H1 (cell line): ENCODE measurements around the gene ENDOV. TPM values are rescaled to one million over a fixed set of nuclear protein-coding genes. Genes with fewer than 3 reads are reported as not detected.

Source experiments
- CTCF ChIA-PET: fragments of 300-600 bp; sonication (Branson Sonifier 250); formaldehyde crosslinking; loops from one replicate; lab custom pipeline; 2021; ENCODE audit not compliant: partially characterized antibody; lab: Charles Lee
- POLR2A ChIA-PET: fragments of 300-600 bp; sonication (Branson Sonifier 250); formaldehyde crosslinking; loops from one replicate; lab custom pipeline; 2021; ENCODE audit warnings: inconsistent platforms; ENCODE audit not compliant: partially characterized antibody; lab: Charles Lee
- DNase-seq, 2 experiments: peaks; one replicate each; pipeline versions ENCODE4 v3.0.0 to v3.0.0-alpha.2; 2010 to 2022; ENCODE audit warnings: low spot score in 2 of 2, low read depth in 1 of 2, mixed read lengths in 1 of 2
- FAIRE-seq: peaks from 2 replicates; lab custom pipeline; 2011; peaks lifted over from hg19 to GRCh38; lab: Jason Lieb, UNC
- H2AFZ ChIP-seq: 2 replicates; pipeline ENCODE4 v1.8.1; 2012; ENCODE audit warnings: low read length, inconsistent platforms
- H2AK5ac ChIP-seq: 2 replicates; pipeline ENCODE4 v1.6.1; 2013; ENCODE audit warnings: low read depth, low read length
- H2BK120ac ChIP-seq: replicated peaks from 2 replicates; pipeline ENCODE3; 2013; ENCODE audit warnings: low read depth, low read length, inconsistent platforms
- H2BK12ac ChIP-seq: 2 replicates; pipeline ENCODE4 v1.6.1; 2013; ENCODE audit warnings: low read depth, low read length
- H2BK15ac ChIP-seq: 2 replicates; pipeline ENCODE4 v1.6.1; 2013; ENCODE audit warnings: low read length
- H2BK20ac ChIP-seq: 2 replicates; pipeline ENCODE4 v1.6.1; 2013; ENCODE audit warnings: low read length
- H2BK5ac ChIP-seq: 2 replicates; pipeline ENCODE4 v1.6.1; 2013; ENCODE audit warnings: low read depth, low read length
- H3K14ac ChIP-seq: 2 replicates; pipeline ENCODE4 v1.6.1; 2013; ENCODE audit warnings: inconsistent platforms; ENCODE audit not compliant: insufficient read length
- H3K18ac ChIP-seq: 2 replicates; pipeline ENCODE4 v1.6.1; 2013; ENCODE audit warnings: low read length; ENCODE audit errors: extremely low read depth
- H3K23ac ChIP-seq: 2 replicates; pipeline ENCODE4 v1.6.1; 2013; ENCODE audit warnings: inconsistent platforms; ENCODE audit not compliant: insufficient read length
- H3K23me2 ChIP-seq: 2 replicates; pipeline ENCODE4 v1.6.1; 2013; ENCODE audit warnings: low read depth, low read length
- H3K27ac ChIP-seq: 2 replicates; pipeline ENCODE4 v1.6.1; 2011; ENCODE audit warnings: low read depth, low read length, inconsistent platforms
- H3K27me3 ChIP-seq, 4 experiments: replicated peaks in 1 of 4; 1 replicate in 1 of 4; 2 replicates in 3 of 4; pipeline versions ENCODE4 v1.6.1 to v1.8.1; 2011 to 2013; ENCODE audit warnings: low read length in 3 of 4, mild to moderate bottlenecking in 3 of 4, inconsistent platforms in 2 of 4, mixed read lengths in 2 of 4, moderate library complexity in 1 of 4; ENCODE audit not compliant: control insufficient read depth in 3 of 4, insufficient read depth in 3 of 4; ENCODE audit errors: extremely low read depth in 1 of 4
- H3K36me3 ChIP-seq, 4 experiments: 2 replicates each; pipeline versions ENCODE4 v1.6.1 to v1.8.1; 2011 to 2013; ENCODE audit warnings: mild to moderate bottlenecking in 4 of 4, low read length in 3 of 4, moderate library complexity in 2 of 4, control low read depth in 1 of 4, inconsistent platforms in 1 of 4; ENCODE audit not compliant: insufficient read depth in 4 of 4, control insufficient read depth in 2 of 4
- H3K4ac ChIP-seq: replicated peaks from 2 replicates; pipeline ENCODE3; 2013; ENCODE audit warnings: low read length, low read depth, mixed read lengths, inconsistent platforms; ENCODE audit not compliant: insufficient read length
- H3K4me1 ChIP-seq, 4 experiments: replicated peaks in 1 of 4; 1 replicate in 1 of 4; 2 replicates in 3 of 4; pipeline versions ENCODE4 v1.6.1 to v1.8.1; 2011 to 2013; ENCODE audit warnings: low read length in 3 of 4, inconsistent platforms in 2 of 4, mixed read lengths in 1 of 4; ENCODE audit not compliant: insufficient read depth in 4 of 4, control insufficient read depth in 3 of 4
- H3K4me2 ChIP-seq, 2 experiments: 2 replicates each; pipeline versions ENCODE4 v1.6.1 to v1.8.1; 2011 to 2013; ENCODE audit warnings: low read depth in 2 of 2, low read length in 2 of 2, control low read depth in 1 of 2, inconsistent platforms in 1 of 2, mild to moderate bottlenecking in 1 of 2; ENCODE audit not compliant: insufficient read depth in 1 of 2
- H3K4me3 ChIP-seq, 4 experiments: fragments of 200-600, 300-600 bp in 1 of 4; sonication (generic), shearing (Covaris generic), sonication (Bioruptor Twin) in 1 of 4; 2 replicates each; pipeline versions ENCODE4 v1.5.1 to v1.8.1; 2011 to 2016; ENCODE audit warnings: low read length in 4 of 4, low read depth in 3 of 4, control low read depth in 2 of 4, inconsistent platforms in 2 of 4, mild to moderate bottlenecking in 2 of 4, mixed read lengths in 1 of 4, moderate library complexity in 1 of 4; ENCODE audit not compliant: insufficient read depth in 2 of 4; ENCODE audit errors: extremely low read depth in 1 of 4
- H3K56ac ChIP-seq: replicated peaks from 2 replicates; pipeline ENCODE3; 2013; ENCODE audit warnings: low read depth, mild to moderate bottlenecking, mixed read lengths, low read length, inconsistent platforms; ENCODE audit not compliant: insufficient read length
- H3K79me1 ChIP-seq: 2 replicates; pipeline ENCODE4 v1.6.1; 2013; ENCODE audit warnings: low read depth, low read length, control low read depth
- H3K79me2 ChIP-seq, 2 experiments: 2 replicates each; pipeline versions ENCODE4 v1.6.1 to v1.8.1; 2012 to 2013; ENCODE audit warnings: low read length in 2 of 2, mild to moderate bottlenecking in 2 of 2, inconsistent platforms in 1 of 2; ENCODE audit not compliant: insufficient read depth in 2 of 2, control insufficient read depth in 1 of 2
- H3K9ac ChIP-seq, 4 experiments: replicated peaks in 1 of 4; 1 replicate in 1 of 4; 2 replicates in 3 of 4; pipeline versions ENCODE4 v1.6.1 to v1.8.1; 2011 to 2013; ENCODE audit warnings: low read depth in 3 of 4, low read length in 3 of 4, control low read depth in 2 of 4, mild to moderate bottlenecking in 2 of 4, moderate library complexity in 2 of 4, inconsistent platforms in 1 of 4; ENCODE audit errors: extremely low read depth in 1 of 4
- H3K9me3 ChIP-seq, 2 experiments: 2 replicates each; pipeline versions ENCODE4 v1.6.1 to v1.8.1; 2012 to 2013; ENCODE audit warnings: mild to moderate bottlenecking in 2 of 2, moderate library complexity in 2 of 2, control low read depth in 1 of 2, inconsistent platforms in 1 of 2, low read depth in 1 of 2, low read length in 1 of 2, mixed read lengths in 1 of 2; ENCODE audit not compliant: insufficient read depth in 2 of 2
- H4K20me1 ChIP-seq, 2 experiments: replicated peaks in 1 of 2; 2 replicates each; pipeline versions ENCODE3 to v1.8.1; 2011 to 2013; ENCODE audit warnings: inconsistent platforms in 2 of 2, low read length in 2 of 2, mild to moderate bottlenecking in 1 of 2; ENCODE audit not compliant: insufficient read depth in 2 of 2, control insufficient read depth in 1 of 2
- H4K5ac ChIP-seq: 2 replicates; pipeline ENCODE4 v1.6.1; 2013; ENCODE audit warnings: low read length, low read depth, mixed read lengths, inconsistent platforms; ENCODE audit not compliant: insufficient read length
- H4K8ac ChIP-seq: 2 replicates; pipeline ENCODE4 v1.8.0; 2013; ENCODE audit warnings: mild to moderate bottlenecking, moderate library complexity, low read length, inconsistent platforms; ENCODE audit not compliant: insufficient read depth; ENCODE audit errors: extremely low read depth
- H4K91ac ChIP-seq: replicated peaks from 2 replicates; pipeline ENCODE3; 2013; ENCODE audit warnings: low read length, mixed read lengths, inconsistent platforms; ENCODE audit not compliant: insufficient read length
- BCL11A ChIP-seq, 2 experiments: IDR thresholded peaks; one replicate each; pipeline ENCODE4 v1.6.1; 2011; ENCODE audit warnings: low read depth in 2 of 2, low read length in 2 of 2, mild to moderate bottlenecking in 2 of 2
- CBX5 ChIP-seq: fragments of 300-800, 300-1000 bp; sonication (generic); IDR thresholded peaks from 2 replicates; pipeline ENCODE4 v1.7.1; 2016; ENCODE audit warnings: antibody characterized with exemption, low read length, low read depth
- CBX8 ChIP-seq: fragments of 300-800, 300-1000 bp; sonication (generic); IDR thresholded peaks from 2 replicates; pipeline ENCODE4 v1.7.1; 2016; ENCODE audit warnings: low read depth, low read length, borderline replicate concordance
- CEBPB ChIP-seq: IDR thresholded peaks from 2 replicates; pipeline ENCODE4 v1.6.1; 2012; ENCODE audit warnings: low read depth, low read length
- CHD1 ChIP-seq: IDR thresholded peaks from 2 replicates; pipeline ENCODE4 v1.6.1; 2012; ENCODE audit warnings: low read depth, low read length, improper control_type of control experiment
- EZH2 ChIP-seq: fragments of 200-600 bp; sonication (generic); IDR thresholded peaks from 2 replicates; pipeline ENCODE4 v1.7.1; 2012; ENCODE audit warnings: low read depth, mild to moderate bottlenecking, moderate library complexity, low read length, inconsistent platforms; ENCODE audit not compliant: severe bottlenecking
- GABPA ChIP-seq: IDR thresholded peaks from 2 replicates; pipeline ENCODE4 v1.6.1; 2011; ENCODE audit warnings: mild to moderate bottlenecking, low read length, moderate library complexity, borderline replicate concordance; ENCODE audit not compliant: insufficient read depth
- HDAC6 ChIP-seq: IDR thresholded peaks from one replicate; pipeline ENCODE4 v1.7.1; 2012; ENCODE audit warnings: low read depth, mild to moderate bottlenecking, inconsistent platforms, low read length, moderate library complexity
- JUND ChIP-seq: IDR thresholded peaks from 2 replicates; pipeline ENCODE4 v1.6.1; 2011; ENCODE audit warnings: mild to moderate bottlenecking, improper control_type of control experiment, low read length
- PHF8 ChIP-seq: fragments of 200-600 bp; sonication (generic); conservative IDR thresholded peaks from 2 replicates; pipeline ENCODE4 v1.7.1; 2012; ENCODE audit warnings: low read depth, mild to moderate bottlenecking, inconsistent platforms, low read length, moderate library complexity
- RBBP5 ChIP-seq: IDR thresholded peaks from 2 replicates; pipeline ENCODE4 v1.7.1; 2012; ENCODE audit warnings: low read depth, mild to moderate bottlenecking, inconsistent platforms, low read length, moderate library complexity, borderline replicate concordance
- SIN3A ChIP-seq, 2 experiments: IDR thresholded peaks in 1 of 2; conservative IDR thresholded peaks in 1 of 2; 2 replicates each; pipeline ENCODE4 v1.6.1; 2011 to 2012; ENCODE audit warnings: low read length in 2 of 2, improper control_type of control experiment in 1 of 2, low read depth in 1 of 2, mild to moderate bottlenecking in 1 of 2
- SIX5 ChIP-seq: IDR thresholded peaks from 2 replicates; pipeline ENCODE4 v1.6.1; 2011; ENCODE audit warnings: mild to moderate bottlenecking, low read depth, low read length
- SUZ12 ChIP-seq: fragments of 200-600 bp; sonication (generic); IDR thresholded peaks from 2 replicates; pipeline ENCODE4 v1.6.1; 2012; ENCODE audit warnings: mild to moderate bottlenecking, inconsistent platforms, low read length, moderate library complexity, mixed read lengths
- TCF12 ChIP-seq: IDR thresholded peaks from 2 replicates; pipeline ENCODE4 v1.6.1; 2011; ENCODE audit warnings: low read depth, mild to moderate bottlenecking, low read length
- WGBS, 2 experiments: shearing (Covaris generic) in 1 of 2; methylation state at CpG; one replicate each; pipeline versions ENCODE4 v1.1.6 to v1.1.7; 2013 to 2015; ENCODE audit warnings: low lambda C conversion rate in 2 of 2, mixed read lengths in 2 of 2, inconsistent platforms in 1 of 2, low coverage in 1 of 2, missing lambda C conversion rate in 1 of 2; ENCODE audit not compliant: insufficient replicate concordance in 2 of 2, insufficient coverage in 1 of 2, insufficient read length in 1 of 2; ENCODE audit errors: extremely low coverage in 1 of 2, missing lambda C conversion rate in 1 of 2; 5-methylcytosine and 5-hydroxymethylcytosine counted together
- polyA plus RNA-seq, 7 experiments: library from polyadenylated mRNA; depleted of rRNA in 3 of 7; stranded (reverse) in 5 of 7; unstranded in 2 of 7; fragments of >200 nt in 5 of 7; fragments of 200-250 nt in 2 of 7; gene quantifications; 1 replicate in 5 of 7; 2 replicates in 1 of 7; 4 replicates in 1 of 7; pipeline versions ENCODE4 v1.2.1 to v1.2.3, GENCODE V29; 2011 to 2013; ENCODE audit warnings: missing spikeins in 2 of 7, mixed read lengths in 2 of 7
- total RNA-seq: library from RNA; stranded (reverse); fragmentation: NEBNext Ultra II Directional; extraction: Animal tissue kit (Norgen Biotek cat#: 25700); gene quantifications from 2 replicates; pipeline ENCODE4 v1.2.1, GENCODE V29; 2021

The ENDOV gene
- total and polyA plus RNA-seq, 2 of the 8 experiments (the other 6 are each of a cell fraction or from before 2014, with no cell fraction given) = 10.6 to 13.3 TPM

DNA sequence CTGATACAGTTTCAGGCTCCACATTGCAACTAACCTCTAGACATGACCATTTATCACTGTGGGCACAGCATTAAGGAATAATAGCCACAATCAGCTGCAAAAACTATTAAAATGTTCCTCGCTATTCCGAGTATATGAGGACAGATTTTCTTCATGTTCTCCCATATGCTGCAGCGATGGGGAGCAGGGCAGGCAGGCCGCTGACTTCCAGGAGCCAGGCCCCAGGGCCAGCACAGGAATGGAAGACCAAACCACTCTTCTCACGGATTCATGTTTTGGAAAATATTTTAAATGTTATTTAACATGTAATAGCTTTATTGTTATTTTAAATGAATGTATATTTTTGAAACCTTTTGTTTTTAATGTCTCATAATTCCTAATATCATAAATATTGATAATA, 43.8 kb upstream of the ENDOV start:
- peaks cover 9 to 63% (median 31%) of the 10 kb centered on the region in 4 experiments for H3K36me3 ChIP-seq
- no peaks in the 10 kb centered on the region for H3K23me2 ChIP-seq
- DNase-seq (no peak), FAIRE-seq (no peak)
- no peak overlapping the region for H3K14ac ChIP-seq
- H3K23ac ChIP-seq = no peak overlapping the region
- H3K9ac ChIP-seq = no peak overlapping the region
- no peak overlapping the region for H4K91ac ChIP-seq
- no peak overlapping the region for H2AK5ac ChIP-seq
- H2BK120ac ChIP-seq = no peak overlapping the region
- ChIA-PET POLR2A (interaction anchor here (1.4 kb wide), 1 partner anchor 9 kb away, joined by 4 read pairs; no protein-coding TSS in a partner anchor), CTCF (interaction anchor here (1.2 kb wide), 1 partner anchor 9 kb away, joined by 5 read pairs; no protein-coding TSS in a partner anchor)
- peaks cover 0 to 4% (median 0%) of the 10 kb centered on the region in 4 experiments; a peak in 3 of 7 replicates for H3K4me1 ChIP-seq
- 98% methylated on average over 5 of the region's 5 CpGs; no CpG with 5 or more reads in 1 of the 2 experiments for WGBS, 2 experiments
- no peaks in the 10 kb centered on the region for H3K79me1 ChIP-seq
- no peak overlapping the region for H3K4me2 ChIP-seq
- H2BK20ac ChIP-seq = no peak overlapping the region
- H3K56ac ChIP-seq = no peak overlapping the region
- peaks cover 0 to 1% of the 10 kb centered on the region in 2 experiments for H4K20me1 ChIP-seq
- no peak overlapping the region for H2BK12ac ChIP-seq
- H2AFZ ChIP-seq = no peak overlapping the region
- H3K18ac ChIP-seq = no peak overlapping the region
- no peaks in the 10 kb centered on the region for H3K79me2 ChIP-seq
- H3K27ac ChIP-seq = no peak overlapping the region
- no peaks in the 10 kb centered on the region for H3K9me3 ChIP-seq
- no peak overlapping the region for H3K4me3 ChIP-seq
- no peaks in the 10 kb centered on the region for H3K27me3 ChIP-seq
- no peak overlapping the region for H2BK5ac ChIP-seq
- H4K8ac ChIP-seq = no peak overlapping the region
- no peak overlapping the region for H4K5ac ChIP-seq
- H3K4ac ChIP-seq = no peak overlapping the region
- no peak overlapping the region for H2BK15ac ChIP-seq
- TF ChIP-seq CEBPB (no peak), SUZ12 (no peak), CHD1 (no peak), HDAC6 (no peak), GABPA (no peak), SIX5 (no peak), RBBP5 (no peak), JUND (no peak), CBX8 (no peak), PHF8 (no peak), BCL11A (IDR thresholded peaks at IDR 0.05; ENCODE audit: low read depth in 2 of 2, low read length in 2 of 2) (no peak), TCF12 (no peak), SIN3A (conservative IDR thresholded peaks at IDR 0.05 in 1 of 2, IDR thresholded peaks at IDR 0.05 in 1 of 2; ENCODE audit: low read depth in 1 of 2, low read length in 2 of 2) (no peak), EZH2 (no peak), CBX5 (no peak)
